Measurements from ENCODE around the gene SNX27.

The SNX27 gene

DNA sequence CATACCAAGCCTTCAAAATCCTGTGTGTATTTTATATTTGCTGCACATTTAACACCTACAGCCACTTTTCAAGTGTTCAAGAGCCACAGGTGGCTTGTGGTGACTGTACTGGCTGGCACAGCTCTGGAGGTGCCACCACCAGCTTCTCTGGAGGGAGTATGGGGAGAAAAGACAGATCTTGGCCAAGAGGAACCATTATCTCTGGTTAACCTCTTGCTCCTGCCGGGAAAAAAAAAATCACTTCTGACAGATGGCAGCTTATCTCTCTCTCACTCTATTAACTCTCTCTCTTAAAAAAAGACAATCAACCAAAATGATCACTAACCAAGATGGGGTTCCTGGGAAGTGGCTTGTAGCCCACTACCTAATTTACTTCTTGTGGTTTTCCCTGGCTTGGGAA is 108.3 kb downstream of the SNX27 start:
- Histone ChIP-seq H3K27ac (no peak overlapping the region), H3K9me3 (no peaks in the 10 kb centered on the region), H3K4me1 (ENCODE audit: control insufficient read depth in 1 of 2, insufficient read depth in 1 of 2, low read depth in 1 of 2, low read length in 1 of 2) (peaks cover 17 to 22% of the 10 kb centered on the region in 2 experiments), H3K36me3 (no peaks in the 10 kb centered on the region), H3K27me3 (peaks cover 99% of the 10 kb centered on the region), H3K4me3 (ENCODE audit: low read depth in 1 of 2, low read length in 1 of 2) (peak overlapping the region in 1 of 2 experiments; percentile 71)
- TF ChIP-seq, protein P1, sequence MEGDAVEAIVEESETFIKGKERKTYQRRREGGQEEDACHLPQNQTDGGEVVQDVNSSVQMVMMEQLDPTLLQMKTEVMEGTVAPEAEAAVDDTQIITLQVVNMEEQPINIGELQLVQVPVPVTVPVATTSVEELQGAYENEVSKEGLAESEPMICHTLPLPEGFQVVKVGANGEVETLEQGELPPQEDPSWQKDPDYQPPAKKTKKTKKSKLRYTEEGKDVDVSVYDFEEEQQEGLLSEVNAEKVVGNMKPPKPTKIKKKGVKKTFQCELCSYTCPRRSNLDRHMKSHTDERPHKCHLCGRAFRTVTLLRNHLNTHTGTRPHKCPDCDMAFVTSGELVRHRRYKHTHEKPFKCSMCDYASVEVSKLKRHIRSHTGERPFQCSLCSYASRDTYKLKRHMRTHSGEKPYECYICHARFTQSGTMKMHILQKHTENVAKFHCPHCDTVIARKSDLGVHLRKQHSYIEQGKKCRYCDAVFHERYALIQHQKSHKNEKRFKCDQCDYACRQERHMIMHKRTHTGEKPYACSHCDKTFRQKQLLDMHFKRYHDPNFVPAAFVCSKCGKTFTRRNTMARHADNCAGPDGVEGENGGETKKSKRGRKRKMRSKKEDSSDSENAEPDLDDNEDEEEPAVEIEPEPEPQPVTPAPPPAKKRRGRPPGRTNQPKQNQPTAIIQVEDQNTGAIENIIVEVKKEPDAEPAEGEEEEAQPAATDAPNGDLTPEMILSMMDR (IDR thresholded peaks at IDR 0.05) = no peak

DNA sequence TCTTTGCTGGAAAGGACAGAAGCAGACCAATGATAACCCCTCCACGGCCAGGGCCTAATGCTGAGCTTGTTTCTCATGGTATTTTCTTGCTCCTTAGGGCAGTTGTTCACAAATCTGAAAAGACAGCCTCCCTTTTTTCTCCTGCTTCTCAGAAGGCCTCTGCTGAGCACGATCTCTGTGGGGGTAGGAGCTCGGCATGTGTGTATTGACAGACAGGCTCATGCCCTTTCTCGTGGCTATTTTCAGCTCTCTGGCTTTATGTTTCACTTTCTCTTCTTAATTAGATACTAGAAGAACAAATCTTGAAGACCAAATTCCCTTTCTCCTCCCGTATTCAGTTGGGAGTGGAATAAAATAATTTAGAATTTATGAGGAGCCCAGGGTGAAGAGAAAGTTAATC is 108.7 kb downstream of the SNX27 start:
- H3K4me3 ChIP-seq (ENCODE audit: low read depth in 1 of 2, low read length in 1 of 2) = peak overlapping the region; percentile 37 to 71

DNA sequence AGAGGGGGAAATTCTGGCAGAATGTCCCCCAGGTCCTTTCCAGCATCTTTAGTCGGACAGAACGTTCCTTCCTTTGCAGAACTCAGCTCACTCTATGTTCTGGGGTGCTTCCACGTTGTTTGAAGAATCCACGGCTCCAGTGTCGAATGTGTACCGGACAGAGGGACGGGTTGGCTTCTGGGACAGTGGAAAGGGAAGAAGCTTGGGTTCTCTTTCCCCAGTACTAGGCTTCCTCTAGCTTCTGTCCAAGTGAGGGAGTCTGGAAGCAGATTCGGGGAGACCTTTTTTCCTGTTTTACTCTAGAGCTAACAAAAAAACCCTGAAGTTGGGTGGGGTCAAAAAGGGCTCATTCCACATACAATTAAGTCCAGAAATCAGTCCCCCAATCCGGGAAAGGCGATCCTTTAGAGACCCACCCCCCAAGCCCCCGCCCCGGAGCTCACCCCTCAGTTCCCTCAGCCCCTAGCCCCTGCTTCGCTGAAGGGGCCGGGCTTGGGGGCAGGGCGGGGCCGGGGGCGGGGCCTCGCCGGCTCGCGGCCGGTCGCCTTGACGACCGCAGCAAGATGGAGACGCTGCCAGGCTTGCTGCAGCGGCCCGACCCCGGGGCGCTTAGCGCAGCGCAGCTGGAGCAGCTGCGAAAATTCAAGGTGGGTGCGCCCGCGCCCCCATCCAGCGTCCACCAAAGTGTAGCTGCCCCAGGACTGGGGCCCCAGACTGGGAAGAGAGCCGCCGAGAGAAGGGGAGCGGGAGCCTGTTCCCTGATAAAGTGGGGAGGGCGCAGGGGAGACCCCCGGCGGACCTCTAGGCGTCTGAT is 109.3 kb downstream of the SNX27 start, which contains the start of gene RIIAD1:
RIIAD1 (plus strand) TSS at position 549 of the 814 bp plus-strand sequence; CDS start at position 564, 15 bp downstream.
- peak within 1 kb of the TSS; percentile 56 for H3K27ac ChIP-seq
- peaks cover 99% of the 10 kb centered on the region for H3K27me3 ChIP-seq
- H3K4me1 ChIP-seq (ENCODE audit: control insufficient read depth in 1 of 2, insufficient read depth in 1 of 2, low read depth in 1 of 2, low read length in 1 of 2) = peaks cover 17 to 22% of the 10 kb centered on the region in 2 experiments
- H3K9me3 ChIP-seq = no peaks in the 10 kb centered on the region
- H3K36me3 ChIP-seq = no peaks in the 10 kb centered on the region
- TF ChIP-seq, protein P1 (IDR thresholded peaks at IDR 0.05) = no peak
- H3K4me3 ChIP-seq (ENCODE audit: low read depth in 1 of 2, low read length in 1 of 2) = peak within 1 kb of the TSS; percentile 50 to 71

More for the DNA sequence above, 108.7 kb downstream of the SNX27 start:
- TF ChIP-seq, protein P1 (IDR thresholded peaks at IDR 0.05) = no peak
- H3K36me3 ChIP-seq = no peaks in the 10 kb centered on the region
- H3K4me1 ChIP-seq (ENCODE audit: control insufficient read depth in 1 of 2, insufficient read depth in 1 of 2, low read depth in 1 of 2, low read length in 1 of 2) = peaks cover 17 to 22% of the 10 kb centered on the region in 2 experiments
- peak overlapping the region; percentile 56 for H3K27ac ChIP-seq
- peaks cover 99% of the 10 kb centered on the region for H3K27me3 ChIP-seq
- no peaks in the 10 kb centered on the region for H3K9me3 ChIP-seq

DNA sequence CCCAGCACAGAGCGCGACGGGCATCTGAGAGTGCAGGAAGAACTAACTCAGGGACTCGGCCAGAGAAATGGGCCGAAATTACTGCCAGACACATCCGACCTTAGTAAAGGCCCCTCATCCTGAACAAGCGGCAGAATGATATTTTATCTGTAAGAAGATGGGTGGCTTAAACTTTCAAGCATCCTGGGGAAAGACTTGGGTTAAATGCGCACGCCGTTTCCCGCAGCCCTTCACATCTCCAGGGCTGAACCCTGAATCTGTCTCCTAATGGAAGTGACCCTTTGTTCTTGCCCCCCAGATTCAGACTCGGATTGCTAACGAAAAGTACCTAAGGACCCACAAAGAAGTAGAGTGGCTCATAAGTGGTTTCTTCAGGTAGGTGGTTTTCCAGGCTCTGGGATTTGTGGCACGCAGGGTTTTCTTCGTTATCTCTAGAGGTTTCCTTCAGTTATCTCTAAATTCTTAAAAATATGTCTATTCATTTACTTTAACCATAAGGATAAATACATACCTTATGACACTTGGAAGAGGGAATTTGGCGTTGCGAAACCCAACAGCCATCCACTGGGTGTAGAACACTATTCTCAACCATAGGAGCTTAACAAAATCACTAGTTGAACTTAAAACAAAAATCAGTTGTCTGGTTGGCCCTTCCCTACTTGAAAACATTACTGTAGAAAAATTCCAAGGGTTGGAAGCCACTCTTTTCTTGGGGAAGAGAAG is 110.1 kb downstream of the SNX27 start:
- Histone ChIP-seq H3K4me1 (ENCODE audit: control insufficient read depth in 1 of 2, insufficient read depth in 1 of 2, low read depth in 1 of 2, low read length in 1 of 2) (peaks cover 17 to 22% of the 10 kb centered on the region in 2 experiments), H3K9me3 (no peaks in the 10 kb centered on the region), H3K36me3 (no peaks in the 10 kb centered on the region), H3K27ac (no peak overlapping the region), H3K27me3 (peaks cover 99% of the 10 kb centered on the region), H3K4me3 (ENCODE audit: low read depth in 1 of 2, low read length in 1 of 2) (peak overlapping the region; percentile 50 to 71)
- TF ChIP-seq, protein P1 (IDR thresholded peaks at IDR 0.05) = no peak

DNA sequence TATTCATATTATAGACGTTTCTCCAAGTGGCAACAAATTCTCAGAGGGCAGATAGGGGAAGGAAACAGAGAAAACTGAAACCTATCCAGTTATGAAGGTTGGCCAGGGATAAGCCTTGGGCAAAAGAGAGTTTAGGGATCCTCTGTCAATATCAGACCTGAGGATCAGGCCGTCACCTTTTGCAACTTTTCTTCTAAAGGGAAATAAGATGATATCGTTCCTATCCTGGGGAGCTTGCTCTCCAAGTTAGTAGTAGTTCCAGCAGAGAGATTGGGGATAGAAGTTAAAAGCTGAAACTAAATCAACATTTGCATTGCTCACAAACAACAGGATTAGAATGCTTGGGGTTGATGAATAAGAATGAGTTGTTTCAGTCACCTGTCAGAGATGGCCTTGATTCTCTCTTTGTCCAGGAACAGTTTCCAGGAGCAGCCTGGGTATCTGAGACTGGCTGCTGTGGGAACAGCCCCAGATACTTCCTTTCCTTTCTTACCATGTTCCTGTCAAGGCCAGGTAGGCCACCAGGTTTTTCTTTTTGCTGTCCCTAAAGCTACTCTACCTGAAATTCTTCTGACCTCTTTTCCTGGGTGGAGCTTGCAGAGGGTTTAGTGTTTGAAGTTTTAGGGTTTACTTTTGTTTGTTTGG is 112.0 kb downstream of the SNX27 start:
- TF ChIP-seq, protein P1 (IDR thresholded peaks at IDR 0.05) = no peak
- H3K27me3 ChIP-seq = peaks cover 99% of the 10 kb centered on the region

More for the DNA sequence above, 112.0 kb downstream of the SNX27 start:
- Histone ChIP-seq H3K9me3 (no peaks in the 10 kb centered on the region), H3K36me3 (no peaks in the 10 kb centered on the region), H3K4me3 (ENCODE audit: low read depth in 1 of 2, low read length in 1 of 2) (no peak overlapping the region), H3K4me1 (ENCODE audit: control insufficient read depth in 1 of 2, insufficient read depth in 1 of 2, low read depth in 1 of 2, low read length in 1 of 2) (peaks cover 17 to 22% of the 10 kb centered on the region in 2 experiments), H3K27ac (no peak overlapping the region)

Measured in neutrophil (primary cell).